CD4-positive, alpha-beta T cell (primary cell): ENCODE measurements around the gene MAT1A. TPM values are rescaled to one million over a fixed set of nuclear protein-coding genes. Genes with fewer than 3 reads are reported as not detected.

Experiments
- ATAC-seq: fragments of 200-7000 bp; cut with Tn5 transposase; one replicate; pipeline ENCODE4 v1.10.0; 2022; ENCODE audit warnings: mild to moderate bottlenecking; ENCODE audit not compliant: poor library complexity
- CTCF ChIA-PET: fragments of 350-600 bp; sonication (Branson Sonifier 250); formaldehyde crosslinking; loops from one replicate; lab custom pipeline; 2021; ENCODE audit warnings: antibody characterized with exemption, inconsistent platforms; lab: Charles Lee
- POLR2A ChIA-PET: fragments of 350-600 bp; sonication (Branson Sonifier 250); formaldehyde crosslinking; loops from one replicate; lab custom pipeline; 2021; ENCODE audit warnings: antibody characterized with exemption, inconsistent platforms; lab: Charles Lee
- DNase-seq, 14 experiments: peaks; one replicate each; pipeline ENCODE4 v3.0.0-alpha.2; 2013 to 2020; ENCODE audit warnings: mixed read lengths in 2 of 14
- H3K27ac ChIP-seq, 2 donors: one replicate each; pipeline versions ENCODE4 v1.5.1 to v1.7.0; 2013; ENCODE audit warnings: low read length in 2 of 2, low read depth in 1 of 2, mild to moderate bottlenecking in 1 of 2
- H3K27me3 ChIP-seq, 2 experiments: 1 replicate in 1 of 2; 2 replicates in 1 of 2; pipeline versions ENCODE4 v1.6.1 to v1.7.0; 2013; ENCODE audit warnings: low read length in 2 of 2, control low read depth in 1 of 2, mild to moderate bottlenecking in 1 of 2, moderate library complexity in 1 of 2; ENCODE audit not compliant: insufficient read depth in 2 of 2, control insufficient read depth in 1 of 2
- H3K36me3 ChIP-seq: one replicate; pipeline ENCODE4 v1.6.1; 2013; ENCODE audit warnings: low read length, control low read depth; ENCODE audit not compliant: insufficient read depth
- H3K4me1 ChIP-seq: one replicate; pipeline ENCODE4 v1.6.1; 2013; ENCODE audit warnings: low read length, control low read depth; ENCODE audit not compliant: insufficient read depth
- H3K4me3 ChIP-seq: one replicate; pipeline ENCODE4 v1.5.1; 2013; ENCODE audit warnings: mild to moderate bottlenecking, low read length, moderate library complexity
- H3K9me3 ChIP-seq, 2 experiments: 1 replicate in 1 of 2; 2 replicates in 1 of 2; pipeline versions ENCODE4 v1.6.1 to v1.7.0; 2013; ENCODE audit warnings: low read length in 2 of 2, mild to moderate bottlenecking in 2 of 2, control low read depth in 1 of 2, moderate library complexity in 1 of 2; ENCODE audit not compliant: control insufficient read depth in 1 of 2, insufficient read depth in 1 of 2
- H3K27ac Mint-ChIP-seq: one replicate; pipeline ENCODE4 v1.8.0; 2020; ENCODE audit warnings: mixed read lengths
- H3K27me3 Mint-ChIP-seq: one replicate; pipeline ENCODE4 v1.8.0; 2021; ENCODE audit warnings: mixed read lengths
- H3K36me3 Mint-ChIP-seq: one replicate; pipeline ENCODE4 v1.8.0; 2021; ENCODE audit warnings: low read depth, mixed read lengths
- H3K4me1 Mint-ChIP-seq: one replicate; pipeline ENCODE4 v1.8.0; 2021; ENCODE audit warnings: low read depth, mixed read lengths
- H3K4me3 Mint-ChIP-seq: one replicate; pipeline ENCODE4 v1.8.0; 2020; ENCODE audit warnings: mild to moderate bottlenecking, mixed read lengths
- H3K9me3 Mint-ChIP-seq: one replicate; pipeline ENCODE4 v1.8.0; 2020; ENCODE audit warnings: mixed read lengths
- CTCF ChIP-seq: fragments of 200-600 bp; IDR thresholded peaks from one replicate; pipeline ENCODE4 v1.8.0; 2022; ENCODE audit warnings: antibody characterized with exemption, mild to moderate bottlenecking
- intact Hi-C, 2 experiments: fragments of 100-400 bp; cut with DNase I in 1 of 2; cut with micrococcal nuclease in 1 of 2; formaldehyde crosslinking; loops; one replicate each; pipeline versions ENCODE4 v1.15.1 to v1.9.0; 2023 to 2025; cut with DNase I, micrococcal nuclease
- total RNA-seq, 174 experiments: library from RNA in 2 of 174; stranded (reverse) in 2 of 174; gene quantifications; one replicate each; pipeline ENCODE4 v1.2.3 and lab custom pipeline; 2021 to 2026

MAT1A gene
- total RNA-seq, 2 experiments from 2014 or later, result not detected

- Mint-ChIP-seq H3K4me1 (no peaks in the 10 kb centered on the region), H3K4me3 (no peak overlapping the region), H3K9me3 (peaks cover 6% of the 10 kb centered on the region), H3K27me3 (no peaks in the 10 kb centered on the region), H3K27ac (no peak overlapping the region), H3K36me3 (no peaks in the 10 kb centered on the region)
- Histone ChIP-seq H3K4me1 (no peaks in the 10 kb centered on the region), H3K4me3 (no peak overlapping the region), H3K36me3 (no peaks in the 10 kb centered on the region), H3K27ac (no peak overlapping the region), H3K9me3 (no peaks in the 10 kb centered on the region), H3K27me3 (peaks cover 3 to 7% of the 10 kb centered on the region in 2 experiments)
- intact Hi-C loops, result no loop called here
- no peak for ATAC-seq
- no peak for TF ChIP-seq CTCF
- ChIA-PET CTCF (no interaction called here), POLR2A (no interaction called here)
- DNase-seq, result no peak
Measured at GRCh38 chr10:80272793-80273522, 16.5 kb downstream of the MAT1A start.

GRCh38 chr10:80271416-80271815 lies 18.0 kb downstream of the MAT1A start:
- H3K27ac ChIP-seq, result no peak overlapping the region
- H3K9me3 Mint-ChIP-seq, result peaks cover 6% of the 10 kb centered on the region
- no peak overlapping the region for H3K4me3 Mint-ChIP-seq
- ChIA-PET POLR2A (no interaction called here), CTCF (no interaction called here)
- no peaks in the 10 kb centered on the region for H3K36me3 ChIP-seq
- H3K36me3 Mint-ChIP-seq, result no peaks in the 10 kb centered on the region
- H3K4me1 Mint-ChIP-seq, result no peaks in the 10 kb centered on the region
- intact Hi-C loops, result no loop called here
- no peaks in the 10 kb centered on the region for H3K27me3 Mint-ChIP-seq
- H3K27me3 ChIP-seq, result peaks cover 3 to 7% of the 10 kb centered on the region in 2 experiments
- H3K4me1 ChIP-seq, result no peaks in the 10 kb centered on the region
- ATAC-seq (no peak), DNase-seq (no peak)
- no peak for TF ChIP-seq CTCF
- H3K27ac Mint-ChIP-seq, result no peak overlapping the region
- no peak overlapping the region for H3K4me3 ChIP-seq
- H3K9me3 ChIP-seq, result no peaks in the 10 kb centered on the region

GRCh38 chr10:80270887-80271286 lies 18.6 kb downstream of the MAT1A start:
- Histone ChIP-seq H3K9me3 (no peaks in the 10 kb centered on the region), H3K4me3 (no peak overlapping the region), H3K27ac (no peak overlapping the region), H3K27me3 (peaks cover 3 to 7% of the 10 kb centered on the region in 2 experiments), H3K4me1 (no peaks in the 10 kb centered on the region), H3K36me3 (no peaks in the 10 kb centered on the region)
- Mint-ChIP-seq H3K9me3 (peaks cover 6% of the 10 kb centered on the region), H3K4me1 (no peaks in the 10 kb centered on the region), H3K27me3 (no peaks in the 10 kb centered on the region), H3K36me3 (no peaks in the 10 kb centered on the region), H3K4me3 (no peak overlapping the region), H3K27ac (no peak overlapping the region)
- intact Hi-C loops, result no loop called here
- ChIA-PET POLR2A (no interaction called here), CTCF (no interaction called here)
- no peak for TF ChIP-seq CTCF
- DNase-seq, result no peak
- ATAC-seq, result no peak
